Adrenal gland (tissue), 5 donors: ENCODE data around the gene TNXB.
A peak's percentile ranks its signal among the peaks of the same experiment; 100 is the strongest.
"Not testable (repeated sequence)": the region's sequence is repeated elsewhere in the genome, so short reads cannot be mapped to it uniquely, and the experiment has no call there.

Experiments used
- POLR2A ChIP-seq, 2 donors: fragments of 450-650 bp; IDR thresholded peaks; one replicate each; pipeline ENCODE4 v1.6.1; 2017; ENCODE audit warnings: antibody characterized with exemption in 2 of 2, mild to moderate bottlenecking in 2 of 2, moderate library complexity in 1 of 2
- TF ChIP-seq, protein P1 (sequence below), 6 experiments: fragments of 450-650 bp in 4 of 6; fragments of 200-600 bp in 2 of 6; sonication (generic) in 1 of 6; IDR thresholded peaks; 1 replicate in 5 of 6; 2 replicates in 1 of 6; pipeline versions ENCODE4 v1.5.1 to v1.8.0; 2016 to 2021; ENCODE audit warnings: antibody characterized with exemption in 6 of 6, mild to moderate bottlenecking in 2 of 6, moderate library complexity in 1 of 6
- donor health status: DM: no; HTN: no; CAD: no.

DNA sequence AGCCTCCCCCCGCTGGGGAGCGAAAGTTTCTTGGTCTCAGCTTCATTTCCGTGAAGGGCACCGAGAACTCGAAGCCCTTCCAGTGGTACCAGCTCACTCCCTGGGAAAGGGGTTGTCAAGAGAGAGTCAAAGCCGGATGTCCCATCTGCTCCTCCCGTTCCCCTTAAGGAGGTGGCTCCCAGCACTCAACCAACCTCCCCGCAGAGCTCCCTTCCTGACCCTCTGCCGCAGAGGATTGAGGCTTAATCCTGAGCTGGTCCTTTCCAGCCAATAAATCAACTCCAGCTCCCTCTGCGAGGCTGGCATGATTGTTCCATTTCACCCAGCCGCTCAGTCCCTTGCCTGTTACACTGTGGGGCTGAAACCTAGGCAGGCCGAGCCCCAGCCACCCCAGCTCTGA is 100.5 kb downstream of the TNXB start:
- TF ChIP-seq, protein P1, sequence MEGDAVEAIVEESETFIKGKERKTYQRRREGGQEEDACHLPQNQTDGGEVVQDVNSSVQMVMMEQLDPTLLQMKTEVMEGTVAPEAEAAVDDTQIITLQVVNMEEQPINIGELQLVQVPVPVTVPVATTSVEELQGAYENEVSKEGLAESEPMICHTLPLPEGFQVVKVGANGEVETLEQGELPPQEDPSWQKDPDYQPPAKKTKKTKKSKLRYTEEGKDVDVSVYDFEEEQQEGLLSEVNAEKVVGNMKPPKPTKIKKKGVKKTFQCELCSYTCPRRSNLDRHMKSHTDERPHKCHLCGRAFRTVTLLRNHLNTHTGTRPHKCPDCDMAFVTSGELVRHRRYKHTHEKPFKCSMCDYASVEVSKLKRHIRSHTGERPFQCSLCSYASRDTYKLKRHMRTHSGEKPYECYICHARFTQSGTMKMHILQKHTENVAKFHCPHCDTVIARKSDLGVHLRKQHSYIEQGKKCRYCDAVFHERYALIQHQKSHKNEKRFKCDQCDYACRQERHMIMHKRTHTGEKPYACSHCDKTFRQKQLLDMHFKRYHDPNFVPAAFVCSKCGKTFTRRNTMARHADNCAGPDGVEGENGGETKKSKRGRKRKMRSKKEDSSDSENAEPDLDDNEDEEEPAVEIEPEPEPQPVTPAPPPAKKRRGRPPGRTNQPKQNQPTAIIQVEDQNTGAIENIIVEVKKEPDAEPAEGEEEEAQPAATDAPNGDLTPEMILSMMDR (IDR thresholded peaks at IDR 0.05) = not testable (repeated sequence)
- TF ChIP-seq POLR2A (IDR thresholded peaks at IDR 0.05) = peak in 1 of 2 donors; percentile 38
